GM23338 (cell line): ENCODE measurements around the gene ASB8.

Source experiments
- EZH2 ChIP-seq: fragments of 200-600 bp; sonication (generic); IDR thresholded peaks from one replicate; pipeline ENCODE4 v1.8.0; 2017; ENCODE audit warnings: antibody characterized with exemption, mild to moderate bottlenecking, low read depth; ENCODE audit not compliant: unreplicated experiment
- EZH2phosphoT487 ChIP-seq: fragments of 200-600 bp; sonication (generic); IDR thresholded peaks from one replicate; pipeline ENCODE4 v1.8.1; 2018; ENCODE audit warnings: antibody characterized with exemption; ENCODE audit not compliant: unreplicated experiment
- JUNB ChIP-seq: IDR thresholded peaks from one replicate; pipeline ENCODE4 v1.6.1; 2016; ENCODE audit warnings: antibody characterized with exemption; ENCODE audit not compliant: unreplicated experiment
- POLR2AphosphoS5 ChIP-seq: IDR thresholded peaks from 2 replicates; pipeline ENCODE4 v1.6.1; 2016; ENCODE audit warnings: antibody characterized with exemption, low read depth
- STAT1 ChIP-seq: IDR thresholded peaks from one replicate; pipeline ENCODE4 v1.6.1; 2016; ENCODE audit warnings: antibody characterized with exemption; ENCODE audit not compliant: unreplicated experiment
- ZNF331 ChIP-seq: fragments of 250-450 bp; sonication (Bioruptor Pico); IDR thresholded peaks from 2 replicates; pipeline ENCODE4 v1.5.0; 2020; ENCODE audit warnings: low read depth, mild to moderate bottlenecking, moderate library complexity
- TF ChIP-seq, protein P1 (sequence below), 2 experiments: fragments of 200-600 bp in 1 of 2; sonication (generic) in 1 of 2; conservative IDR thresholded peaks; 2 replicates each; pipeline versions ENCODE4 v1.5.1 to v1.6.1; 2016 to 2017; ENCODE audit warnings: antibody characterized with exemption in 2 of 2, low read depth in 2 of 2, mild to moderate bottlenecking in 2 of 2, moderate library complexity in 1 of 2
- TF ChIP-seq, protein P2 (sequence below): IDR thresholded peaks from one replicate; pipeline ENCODE4 v1.6.1; 2018; ENCODE audit warnings: antibody characterized with exemption; ENCODE audit not compliant: unreplicated experiment

DNA sequence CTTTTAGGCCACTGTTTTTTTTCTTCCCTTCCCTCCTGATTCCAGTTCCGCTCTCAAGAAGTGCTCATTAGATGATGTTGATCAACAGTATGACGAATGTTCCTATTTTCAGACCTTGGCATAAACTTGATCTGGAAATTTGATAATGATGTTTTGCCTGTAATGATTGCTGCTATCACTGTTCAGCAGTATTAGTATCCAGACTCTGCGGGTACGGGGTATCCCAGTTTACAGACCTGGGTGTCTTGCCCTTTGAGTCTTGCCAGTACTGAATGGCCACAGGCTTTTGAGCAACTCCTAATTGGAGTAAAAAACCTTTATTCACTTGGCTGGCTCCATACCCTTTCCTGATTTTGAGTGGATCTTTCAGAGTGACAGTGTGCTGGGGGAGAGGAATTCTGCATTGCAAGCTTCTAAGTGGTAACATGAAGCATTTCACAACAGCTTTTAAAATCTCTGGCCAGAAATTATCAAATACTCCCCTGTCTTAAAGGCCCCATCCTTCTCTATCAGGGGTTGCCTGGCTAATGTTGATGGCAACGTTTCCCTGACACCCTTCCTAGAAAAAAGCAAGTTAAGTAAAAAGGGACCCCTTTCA is 5.9 kb upstream of the ASB8 start:
- TF ChIP-seq, protein P1, sequence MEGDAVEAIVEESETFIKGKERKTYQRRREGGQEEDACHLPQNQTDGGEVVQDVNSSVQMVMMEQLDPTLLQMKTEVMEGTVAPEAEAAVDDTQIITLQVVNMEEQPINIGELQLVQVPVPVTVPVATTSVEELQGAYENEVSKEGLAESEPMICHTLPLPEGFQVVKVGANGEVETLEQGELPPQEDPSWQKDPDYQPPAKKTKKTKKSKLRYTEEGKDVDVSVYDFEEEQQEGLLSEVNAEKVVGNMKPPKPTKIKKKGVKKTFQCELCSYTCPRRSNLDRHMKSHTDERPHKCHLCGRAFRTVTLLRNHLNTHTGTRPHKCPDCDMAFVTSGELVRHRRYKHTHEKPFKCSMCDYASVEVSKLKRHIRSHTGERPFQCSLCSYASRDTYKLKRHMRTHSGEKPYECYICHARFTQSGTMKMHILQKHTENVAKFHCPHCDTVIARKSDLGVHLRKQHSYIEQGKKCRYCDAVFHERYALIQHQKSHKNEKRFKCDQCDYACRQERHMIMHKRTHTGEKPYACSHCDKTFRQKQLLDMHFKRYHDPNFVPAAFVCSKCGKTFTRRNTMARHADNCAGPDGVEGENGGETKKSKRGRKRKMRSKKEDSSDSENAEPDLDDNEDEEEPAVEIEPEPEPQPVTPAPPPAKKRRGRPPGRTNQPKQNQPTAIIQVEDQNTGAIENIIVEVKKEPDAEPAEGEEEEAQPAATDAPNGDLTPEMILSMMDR (conservative IDR thresholded peaks at IDR 0.05; ENCODE audit: low read depth in 2 of 2): no peak
- TF ChIP-seq EZH2phosphoT487 (no peak), EZH2 (no peak), STAT1 (no peak), POLR2AphosphoS5 (no peak), ZNF331 (CRISPR knock-in tag) (no peak), JUNB (no peak)
- TF ChIP-seq, protein P2, sequence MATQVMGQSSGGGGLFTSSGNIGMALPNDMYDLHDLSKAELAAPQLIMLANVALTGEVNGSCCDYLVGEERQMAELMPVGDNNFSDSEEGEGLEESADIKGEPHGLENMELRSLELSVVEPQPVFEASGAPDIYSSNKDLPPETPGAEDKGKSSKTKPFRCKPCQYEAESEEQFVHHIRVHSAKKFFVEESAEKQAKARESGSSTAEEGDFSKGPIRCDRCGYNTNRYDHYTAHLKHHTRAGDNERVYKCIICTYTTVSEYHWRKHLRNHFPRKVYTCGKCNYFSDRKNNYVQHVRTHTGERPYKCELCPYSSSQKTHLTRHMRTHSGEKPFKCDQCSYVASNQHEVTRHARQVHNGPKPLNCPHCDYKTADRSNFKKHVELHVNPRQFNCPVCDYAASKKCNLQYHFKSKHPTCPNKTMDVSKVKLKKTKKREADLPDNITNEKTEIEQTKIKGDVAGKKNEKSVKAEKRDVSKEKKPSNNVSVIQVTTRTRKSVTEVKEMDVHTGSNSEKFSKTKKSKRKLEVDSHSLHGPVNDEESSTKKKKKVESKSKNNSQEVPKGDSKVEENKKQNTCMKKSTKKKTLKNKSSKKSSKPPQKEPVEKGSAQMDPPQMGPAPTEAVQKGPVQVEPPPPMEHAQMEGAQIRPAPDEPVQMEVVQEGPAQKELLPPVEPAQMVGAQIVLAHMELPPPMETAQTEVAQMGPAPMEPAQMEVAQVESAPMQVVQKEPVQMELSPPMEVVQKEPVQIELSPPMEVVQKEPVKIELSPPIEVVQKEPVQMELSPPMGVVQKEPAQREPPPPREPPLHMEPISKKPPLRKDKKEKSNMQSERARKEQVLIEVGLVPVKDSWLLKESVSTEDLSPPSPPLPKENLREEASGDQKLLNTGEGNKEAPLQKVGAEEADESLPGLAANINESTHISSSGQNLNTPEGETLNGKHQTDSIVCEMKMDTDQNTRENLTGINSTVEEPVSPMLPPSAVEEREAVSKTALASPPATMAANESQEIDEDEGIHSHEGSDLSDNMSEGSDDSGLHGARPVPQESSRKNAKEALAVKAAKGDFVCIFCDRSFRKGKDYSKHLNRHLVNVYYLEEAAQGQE: no peak
